GM21381 (cell line): ENCODE results near the gene PRMT5.

ENCODE experiments used
- ATAC-seq: cut with Tn5 transposase; IDR thresholded peaks from one replicate; pipeline ENCODE4 v1.9.1; 2021; ENCODE audit warnings: mild to moderate bottlenecking, moderate library complexity; ENCODE audit not compliant: unreplicated experiment

Gene PRMT5

GRCh38 chr14:22898302-22899090 is 30.7 kb downstream of the PRMT5 start:
- ATAC-seq, result no peak

DNA sequence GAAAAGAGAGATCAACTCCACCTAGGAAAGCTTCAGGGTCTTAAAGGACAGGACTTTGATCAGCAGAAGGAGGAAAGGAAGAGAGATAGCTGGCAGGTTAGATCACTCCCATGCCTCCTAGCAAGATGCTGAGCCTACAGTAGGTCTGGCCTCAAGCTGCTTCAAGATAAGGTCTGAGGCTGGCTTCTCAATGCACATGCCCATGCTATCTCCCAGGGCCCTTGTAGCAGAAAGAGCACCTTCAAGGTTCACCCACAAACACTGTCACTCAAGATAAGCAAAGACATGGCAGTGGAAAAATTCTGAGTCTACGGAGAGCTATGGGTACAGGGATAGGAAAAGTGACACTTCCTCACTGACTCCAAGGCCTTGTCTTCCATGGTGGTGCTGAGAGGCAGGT is 31.8 kb downstream of the PRMT5 start:
- ATAC-seq, result no peak

DNA sequence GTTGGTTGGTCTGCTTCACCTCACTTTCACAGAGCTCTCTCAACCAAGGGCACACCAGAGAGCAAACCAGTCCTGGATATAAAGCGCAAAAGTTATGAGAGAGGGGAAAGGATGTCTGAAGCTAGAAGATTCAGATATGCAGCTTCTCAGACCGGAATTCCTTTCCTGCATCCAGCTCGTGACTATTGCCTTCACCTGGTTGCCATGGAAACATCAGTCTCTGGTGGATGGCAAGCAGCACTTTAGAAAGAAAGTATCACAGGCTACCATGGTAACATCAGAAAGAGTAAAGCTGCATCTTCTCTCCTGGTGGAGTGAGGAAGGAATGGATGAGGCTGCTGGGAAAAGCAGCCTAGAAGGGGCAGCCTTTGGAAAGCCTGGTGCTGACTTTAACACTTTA is 32.4 kb downstream of the PRMT5 start:
- no peak for ATAC-seq

GRCh38 chr14:22896356-22896755 is 32.8 kb downstream of the PRMT5 start:
- no peak for ATAC-seq

- no peak for ATAC-seq
Measured at GRCh38 chr14:22895402-22895801, 33.8 kb downstream of the PRMT5 start.

- ATAC-seq, result no peak
Measured at GRCh38 chr14:22893706-22894105, 35.5 kb downstream of the PRMT5 start.

DNA sequence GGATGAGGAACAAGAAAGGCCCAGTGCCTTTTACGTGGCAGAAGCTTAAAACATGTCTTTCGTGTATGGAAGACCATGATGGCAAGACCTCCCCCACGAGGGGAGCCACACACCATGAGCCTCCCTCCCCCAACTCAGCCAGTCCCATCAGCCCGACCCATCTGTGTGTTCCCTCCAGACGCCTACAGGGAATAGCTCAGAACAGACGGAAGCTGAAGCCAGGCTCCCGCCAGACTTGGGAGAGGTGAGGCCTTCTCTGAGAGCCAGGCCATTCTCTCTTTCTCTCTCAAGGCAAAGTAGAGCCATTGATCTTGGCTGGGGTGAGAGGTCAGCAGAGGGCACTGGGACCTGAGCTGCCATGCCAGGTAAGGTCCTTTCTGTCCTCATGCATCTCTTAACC is 36.7 kb downstream of the PRMT5 start:
- ATAC-seq, result no peak

GRCh38 chr14:22890416-22890815 is 38.8 kb downstream of the PRMT5 start:
- no peak for ATAC-seq

GRCh38 chr14:22888662-22889061 is 40.5 kb downstream of the PRMT5 start:
- no peak for ATAC-seq

DNA sequence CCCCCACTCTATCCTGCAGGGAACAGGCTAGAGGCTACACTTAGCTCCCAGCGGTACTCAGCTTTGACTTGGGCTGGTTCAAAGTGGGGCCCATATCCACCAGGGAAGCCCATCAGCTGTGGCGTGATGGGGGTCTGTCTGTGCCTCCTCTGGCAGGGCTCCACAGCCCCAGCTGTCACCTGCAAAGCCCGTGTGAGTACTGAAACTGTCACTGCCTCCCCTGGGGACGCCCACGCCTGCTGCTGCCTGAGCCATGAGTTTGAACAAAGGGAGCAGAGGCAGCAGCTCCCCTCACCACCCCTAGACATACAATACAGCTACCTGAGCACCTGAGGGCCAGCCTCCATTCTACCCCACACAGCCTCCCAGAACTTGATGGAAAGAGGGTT is 41.2 kb downstream of the PRMT5 start:
- ATAC-seq, result peak; percentile 42

DNA sequence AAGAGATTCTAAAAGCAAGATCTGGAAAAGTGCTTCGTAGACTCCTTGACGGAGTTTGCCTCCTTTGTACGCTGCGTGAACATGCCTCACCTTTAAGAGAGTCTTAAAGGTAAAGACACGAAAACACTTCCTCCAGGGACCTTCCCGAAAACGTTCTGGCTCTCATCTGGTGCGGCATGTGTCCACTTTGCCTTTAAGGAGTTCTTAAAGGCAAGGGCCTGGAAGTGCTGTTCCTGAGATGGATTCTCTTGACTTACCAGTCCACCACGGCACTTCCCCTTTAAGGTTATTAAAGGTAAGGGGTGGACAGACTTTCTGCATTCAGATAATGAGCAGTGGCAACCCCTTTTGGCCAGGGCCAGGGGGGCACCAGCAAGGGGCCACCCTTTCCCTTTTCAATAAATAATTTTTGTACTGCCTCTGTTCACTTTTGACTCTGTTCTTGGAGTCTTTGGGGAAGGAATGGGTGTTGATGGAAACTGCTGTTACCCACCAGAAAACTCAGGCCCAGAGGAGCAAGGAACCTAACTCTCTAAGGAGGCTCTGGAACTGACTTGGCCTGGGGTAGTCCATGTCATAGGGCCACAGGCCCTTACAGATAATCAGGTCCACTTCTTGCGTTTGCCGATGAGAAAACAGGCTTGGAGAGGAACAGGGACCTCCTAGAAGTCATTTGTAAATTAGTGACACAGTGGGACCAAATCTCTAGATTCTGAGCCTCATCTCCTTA is 41.8 kb downstream of the PRMT5 start:
- peak; percentile 37 for ATAC-seq

DNA sequence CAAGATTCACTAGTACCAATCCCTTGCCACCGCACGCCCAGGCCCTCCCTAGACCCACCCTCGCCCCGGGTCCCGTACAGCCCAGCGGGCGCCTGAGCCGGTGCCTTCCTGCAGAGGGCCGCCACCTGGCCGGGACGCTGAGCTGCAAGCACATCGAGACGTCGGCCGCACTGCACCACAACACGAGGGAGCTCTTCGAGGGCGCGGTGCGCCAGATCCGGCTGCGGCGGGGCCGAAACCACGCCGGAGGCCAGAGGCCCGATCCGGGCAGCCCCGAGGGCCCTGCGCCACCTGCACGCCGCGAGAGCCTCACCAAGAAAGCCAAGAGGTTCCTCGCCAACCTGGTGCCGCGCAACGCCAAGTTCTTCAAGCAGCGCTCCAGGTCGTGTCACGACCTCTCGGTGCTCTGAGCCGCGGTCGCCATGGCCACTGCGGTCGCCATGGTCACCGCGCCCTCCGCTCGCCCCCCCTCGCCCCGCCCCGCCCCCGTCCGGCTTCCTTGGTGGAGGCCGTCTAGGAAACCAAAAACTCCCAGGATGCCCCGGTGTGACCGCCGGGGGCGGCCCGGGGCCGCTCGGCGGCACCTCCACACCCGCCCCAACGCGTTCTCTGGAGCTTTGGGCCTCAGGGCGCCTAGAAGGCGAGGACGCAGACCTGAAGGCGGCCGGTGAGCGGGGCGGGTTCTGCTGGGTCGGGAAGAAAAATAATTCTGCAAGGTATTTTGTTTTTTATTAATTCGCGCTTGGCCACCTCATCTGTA is 42.5 kb downstream of the PRMT5 start:
- peak; percentile 52 for ATAC-seq

DNA sequence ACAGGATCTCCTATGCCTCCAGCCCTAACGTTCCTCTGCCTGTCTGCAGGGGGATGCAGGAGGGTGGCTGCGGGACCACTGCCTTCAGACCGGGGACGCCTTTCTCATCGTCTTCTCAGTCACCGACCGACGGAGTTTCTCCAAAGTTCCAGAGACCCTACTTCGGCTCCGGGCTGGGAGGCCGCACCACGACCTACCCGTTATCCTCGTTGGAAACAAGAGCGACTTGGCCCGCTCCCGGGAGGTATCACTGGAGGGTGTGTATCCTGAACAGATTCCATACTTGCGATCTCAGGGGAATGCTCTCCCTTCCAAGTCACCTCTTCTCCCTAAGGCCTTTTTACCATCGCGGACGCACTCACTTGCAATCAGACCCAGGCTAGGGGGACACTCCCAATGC is 43.2 kb downstream of the PRMT5 start:
- ATAC-seq, result no peak

- no peak for ATAC-seq
Measured at GRCh38 chr14:22884738-22885523, 44.2 kb downstream of the PRMT5 start.

GRCh38 chr14:22884076-22884737 is 45.0 kb downstream of the PRMT5 start:
- no peak for ATAC-seq

DNA sequence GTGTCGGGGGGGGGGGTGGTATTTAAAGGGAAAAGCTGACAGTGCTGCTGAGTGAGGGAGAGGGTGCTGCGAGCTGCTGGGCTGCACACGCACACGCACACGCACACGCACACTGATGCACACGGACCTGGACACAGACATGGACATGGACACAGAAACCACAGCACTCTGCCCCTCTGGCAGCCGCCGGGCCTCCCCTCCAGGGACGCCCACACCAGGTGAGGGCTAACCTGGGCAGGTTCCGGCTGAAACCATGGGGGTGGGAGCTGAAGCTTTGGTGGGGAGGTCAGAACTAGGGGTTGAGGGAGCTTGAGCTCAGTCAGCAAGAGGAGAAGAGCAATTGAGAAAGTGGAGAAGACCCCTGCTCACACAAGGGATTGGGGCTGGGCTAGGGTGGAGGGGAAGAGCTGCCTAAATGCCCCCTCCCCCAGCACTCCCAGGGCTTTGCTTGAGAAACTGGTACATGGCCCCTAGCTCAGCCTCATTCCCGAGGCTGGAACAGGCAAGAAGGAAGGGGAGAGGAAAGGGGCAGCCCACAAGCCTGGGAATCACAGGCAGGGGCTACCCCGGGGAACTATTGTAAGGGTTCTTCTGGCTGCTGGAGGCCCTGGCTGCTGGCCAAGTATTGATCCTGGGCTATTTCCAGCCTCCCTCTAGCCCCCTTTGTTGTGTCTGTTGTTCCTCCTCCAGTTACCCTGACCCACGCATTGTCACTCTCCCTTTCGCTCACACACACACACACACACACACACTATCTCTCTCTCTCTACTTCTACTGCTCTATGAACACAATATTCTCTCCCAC is 45.8 kb downstream of the PRMT5 start, which contains the start of gene REM2:
Gene REM2, plus strand, starts transcription at position 50 of the 804 bp plus-strand sequence. Its CDS starts 66 bp downstream, at position 116.
- ATAC-seq, result no peak

GRCh38 chr14:22882529-22883172 is 46.5 kb downstream of the PRMT5 start:
- no peak for ATAC-seq

DNA sequence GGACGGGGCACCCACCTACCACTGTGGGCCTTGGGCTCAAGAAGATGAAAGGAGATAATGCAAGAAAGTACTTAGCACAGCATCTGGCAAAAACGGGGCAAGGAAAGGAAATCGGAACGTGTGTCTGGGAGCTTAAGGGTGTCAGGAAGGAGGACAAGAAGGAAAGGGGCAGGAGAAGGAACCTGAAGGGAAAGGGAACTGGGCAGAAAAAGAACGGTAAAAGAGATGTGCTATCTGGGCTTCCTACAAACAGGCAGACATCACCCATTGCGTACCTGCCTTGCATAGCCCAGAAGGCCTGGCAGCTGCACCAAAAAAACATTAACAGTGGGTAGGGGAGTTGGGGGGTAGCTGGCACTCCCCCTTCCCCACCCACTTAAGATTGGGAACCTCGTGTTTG is 47.1 kb downstream of the PRMT5 start:
- ATAC-seq, result no peak
